ENCODE measurements around the gene LIPN.
"Not testable (repeated sequence)": the region's sequence is repeated elsewhere in the genome, so short reads cannot be mapped to it uniquely, and the experiment has no call there.

LIPN gene, protein sequence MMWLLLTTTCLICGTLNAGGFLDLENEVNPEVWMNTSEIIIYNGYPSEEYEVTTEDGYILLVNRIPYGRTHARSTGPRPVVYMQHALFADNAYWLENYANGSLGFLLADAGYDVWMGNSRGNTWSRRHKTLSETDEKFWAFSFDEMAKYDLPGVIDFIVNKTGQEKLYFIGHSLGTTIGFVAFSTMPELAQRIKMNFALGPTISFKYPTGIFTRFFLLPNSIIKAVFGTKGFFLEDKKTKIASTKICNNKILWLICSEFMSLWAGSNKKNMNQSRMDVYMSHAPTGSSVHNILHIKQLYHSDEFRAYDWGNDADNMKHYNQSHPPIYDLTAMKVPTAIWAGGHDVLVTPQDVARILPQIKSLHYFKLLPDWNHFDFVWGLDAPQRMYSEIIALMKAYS

DNA sequence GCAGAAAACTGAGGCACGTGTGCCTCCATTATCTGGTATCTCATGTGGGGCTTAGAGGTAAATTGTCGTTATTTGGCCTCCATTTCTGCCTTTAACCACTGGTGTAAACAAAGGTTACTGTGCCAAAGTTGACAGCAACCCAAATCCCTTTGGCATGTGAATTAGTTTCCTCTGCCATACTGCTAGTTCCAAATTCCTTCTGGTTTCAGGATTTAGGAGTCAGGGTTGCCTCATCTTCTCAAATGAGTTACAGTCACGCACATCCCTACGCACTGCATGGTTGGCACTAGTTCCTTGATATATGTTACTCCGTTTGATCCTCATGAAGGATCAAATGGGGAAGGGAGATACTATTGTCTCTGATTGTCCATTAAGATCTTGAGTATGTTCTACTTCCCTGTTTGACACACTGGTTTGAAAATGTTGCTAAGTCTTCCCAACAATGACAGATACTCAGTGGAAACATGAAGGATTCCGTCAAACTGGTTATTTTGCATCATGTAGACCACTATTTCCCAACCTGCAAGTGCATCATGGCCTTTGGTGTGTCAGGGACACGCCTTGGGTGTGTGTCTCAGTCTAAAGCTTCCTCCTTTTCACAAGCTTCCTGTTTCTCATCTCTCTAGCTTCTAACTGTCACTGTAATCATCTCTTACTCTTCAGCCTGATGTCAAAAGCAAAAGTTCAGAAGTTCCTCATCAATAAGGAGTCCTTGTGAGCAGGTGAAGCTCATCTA, at the start of gene LIPN:
LIPN (plus strand) TSS at position 655 of the 736 bp plus-strand sequence. CDS start 1,386 bp downstream, outside the sequence.
- FAIRE-seq, result no peak

DNA sequence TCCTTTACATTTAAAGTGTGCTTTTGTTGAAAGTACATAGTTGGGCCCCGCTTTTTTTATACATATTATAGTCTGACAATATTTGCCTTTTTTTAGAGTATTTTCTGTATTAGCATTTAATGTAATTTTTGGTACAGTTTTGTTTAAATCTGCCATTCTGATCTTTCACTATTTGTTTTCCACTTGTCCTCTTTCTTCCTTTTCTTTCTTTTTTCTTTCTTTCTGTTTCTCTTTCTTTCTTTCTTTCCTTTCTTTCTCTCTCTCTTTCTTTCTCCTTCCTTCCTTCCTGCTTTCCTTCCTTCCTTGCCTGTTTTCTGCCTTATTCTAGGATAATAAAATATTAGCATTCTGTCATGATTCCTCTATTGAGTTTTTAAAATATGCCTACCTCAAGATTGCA, 44.3 kb upstream of the LIPN start:
- no peak for FAIRE-seq

GRCh38 chr10:88721392-88721791, 38.4 kb upstream of the LIPN start:
- FAIRE-seq, result no peak

GRCh38 chr10:88725798-88726197, 34.0 kb upstream of the LIPN start:
- FAIRE-seq, result no peak

GRCh38 chr10:88728107-88728763, 31.6 kb upstream of the LIPN start:
- FAIRE-seq, result no peak

DNA sequence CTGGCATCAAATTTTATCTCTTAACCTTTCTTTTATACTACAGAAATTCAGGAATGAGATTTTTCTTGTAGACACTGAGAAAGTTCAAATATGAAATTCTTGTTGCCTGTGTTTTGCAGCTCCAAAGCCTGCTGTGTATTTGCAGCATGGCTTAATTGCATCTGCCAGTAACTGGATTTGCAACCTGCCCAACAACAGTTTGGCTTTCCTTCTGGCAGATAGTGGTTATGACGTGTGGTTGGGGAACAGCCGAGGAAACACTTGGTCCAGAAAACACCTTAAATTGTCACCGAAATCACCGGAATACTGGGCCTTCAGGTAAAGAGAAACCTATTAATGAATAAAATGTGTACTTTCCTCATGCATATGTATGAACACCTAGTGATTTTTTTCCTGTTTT, 29.0 kb upstream of the LIPN start:
- no peak for FAIRE-seq

DNA sequence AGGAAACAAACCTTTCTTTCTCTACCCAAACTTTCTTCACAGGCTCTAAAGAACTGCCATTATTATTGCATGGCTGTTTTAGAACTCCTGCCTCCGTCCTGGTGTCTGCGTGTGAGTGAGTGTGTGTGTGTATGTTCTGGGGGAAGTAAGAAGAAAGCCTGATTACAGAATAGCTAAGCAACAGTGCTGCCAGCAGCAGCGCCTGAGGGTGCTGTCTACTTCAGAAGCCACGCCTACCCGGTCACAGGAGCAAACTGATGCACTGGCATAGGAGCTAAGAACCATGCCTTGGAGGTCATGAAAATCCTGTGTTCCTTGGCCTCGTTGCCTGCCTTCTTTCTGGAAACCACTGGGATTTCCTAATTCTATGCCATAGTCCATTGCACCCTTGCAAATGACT, 28.5 kb upstream of the LIPN start:
- FAIRE-seq, result no peak

DNA sequence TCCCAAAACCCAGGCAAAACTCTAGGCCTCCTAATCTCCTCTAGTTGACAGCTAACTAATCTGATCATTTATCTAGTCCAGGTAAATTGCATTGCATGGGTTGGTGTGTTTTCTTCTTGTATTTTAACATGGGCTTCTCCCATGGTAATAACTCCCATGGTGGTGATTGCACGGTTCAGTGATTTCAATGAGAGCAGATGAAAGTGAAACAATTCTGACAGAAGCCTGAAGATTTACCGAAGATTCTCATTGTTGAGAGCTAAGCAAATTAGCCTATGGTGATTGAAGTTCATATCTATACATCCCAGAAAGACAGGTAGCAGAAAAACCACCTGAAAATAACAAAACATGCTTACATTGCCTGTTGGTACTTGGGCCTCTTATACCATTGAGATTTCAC, 26.6 kb upstream of the LIPN start:
- FAIRE-seq, result no peak

- FAIRE-seq, result no peak
These were observed 24.2 kb upstream of the LIPN start for GRCh38 chr10:88735661-88736060.

- FAIRE-seq, result not testable (repeated sequence)
These were observed 17.9 kb upstream of the LIPN start for GRCh38 chr10:88741921-88742320.

DNA sequence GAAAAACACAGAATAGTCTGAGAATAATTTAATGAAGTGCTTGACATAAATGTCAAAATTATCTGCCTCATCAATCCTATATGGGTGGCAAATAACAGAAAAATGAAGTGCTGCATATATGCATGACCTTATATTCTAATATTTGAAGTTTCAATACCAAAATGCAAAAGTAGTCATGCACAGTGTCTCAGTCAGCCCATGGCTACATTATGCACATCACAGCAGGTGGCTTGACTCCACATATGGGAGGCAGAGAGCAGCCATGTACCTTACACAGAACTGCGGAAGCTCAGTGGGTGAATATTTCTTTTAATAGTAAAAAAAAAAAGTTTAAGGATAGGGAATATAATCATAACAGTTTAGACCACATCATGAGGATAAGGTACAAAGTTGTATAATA, 17.4 kb upstream of the LIPN start:
- no peak for FAIRE-seq

- no peak for FAIRE-seq
These were observed 15.8 kb upstream of the LIPN start for GRCh38 chr10:88744002-88744401.

DNA sequence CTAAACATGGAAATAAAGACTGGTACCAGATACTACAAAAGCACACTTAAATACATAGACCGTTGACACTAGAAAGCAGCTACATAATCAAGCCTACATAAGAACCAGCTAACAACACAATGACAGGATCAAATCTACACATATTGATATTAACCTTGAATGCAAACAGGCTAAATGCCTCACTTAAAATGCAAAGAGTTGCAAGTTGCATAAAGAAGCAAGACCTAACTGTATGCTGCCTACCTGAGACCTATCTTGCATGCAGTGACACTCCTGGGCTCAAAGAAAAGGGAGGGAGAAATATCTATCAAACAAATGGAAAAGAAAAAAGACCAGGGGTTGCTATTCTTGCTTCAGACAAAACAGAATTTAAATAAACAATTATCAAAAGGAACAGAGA, 14.2 kb upstream of the LIPN start:
- no peak for FAIRE-seq

GRCh38 chr10:88754287-88754686, 5.5 kb upstream of the LIPN start:
- FAIRE-seq, result no peak

DNA sequence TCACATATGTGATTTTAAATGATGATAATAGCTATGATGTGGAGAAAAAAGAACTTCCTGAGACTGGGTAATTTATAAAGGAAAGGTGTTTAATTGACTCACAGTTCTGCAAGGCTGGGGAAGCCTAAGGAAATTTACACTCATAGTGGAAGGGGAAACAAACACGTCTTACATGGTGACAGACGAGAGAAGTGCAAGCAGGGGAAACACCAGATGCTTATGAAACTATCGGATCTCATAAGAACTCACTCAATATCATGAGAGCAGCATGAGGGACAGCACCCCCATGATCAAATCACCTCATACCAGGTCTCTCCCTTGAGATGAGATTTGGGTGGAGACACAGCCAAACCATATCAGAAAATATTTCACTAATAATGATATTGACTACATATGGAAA, 4.1 kb upstream of the LIPN start:
- FAIRE-seq, result no peak

DNA sequence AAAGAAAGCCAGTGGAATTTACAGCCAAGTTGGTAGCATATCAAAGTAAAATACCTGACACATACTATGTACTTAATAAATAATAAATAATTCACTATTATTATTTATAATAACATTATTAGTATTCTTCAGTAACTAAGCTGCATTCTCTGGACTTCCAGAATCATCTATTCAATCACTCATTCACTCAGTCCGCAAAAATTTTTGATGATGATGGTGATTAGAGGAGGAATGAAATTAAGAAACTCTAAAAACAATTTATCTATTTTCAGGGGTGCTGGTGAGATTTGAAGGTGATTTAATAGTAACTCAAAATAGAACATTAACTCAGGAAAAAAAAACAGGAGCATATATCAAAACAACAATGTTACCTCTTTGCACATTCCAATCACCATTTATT, 3.2 kb upstream of the LIPN start:
- FAIRE-seq, result no peak

DNA sequence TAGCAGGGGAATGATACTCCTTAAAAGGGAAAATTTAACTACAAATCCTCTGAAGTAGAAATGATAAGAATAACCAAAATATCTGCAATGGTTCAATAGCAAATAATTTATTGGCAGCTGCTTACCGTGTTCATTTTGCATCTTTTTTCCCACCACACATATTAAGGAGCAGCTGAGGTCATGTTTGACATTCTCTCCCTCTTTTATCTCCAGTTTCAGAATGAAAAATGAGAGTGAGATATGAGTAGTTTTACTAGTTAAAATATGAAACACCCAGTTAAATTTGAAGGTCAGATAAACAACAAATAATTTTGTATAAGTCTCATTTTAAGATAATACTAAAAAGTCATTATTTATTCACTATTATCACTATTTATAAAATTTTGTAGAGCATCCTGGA, 3.1 kb downstream of the LIPN start:
- peak; percentile 14 for FAIRE-seq

- FAIRE-seq, result no peak
These were observed 3.6 kb downstream of the LIPN start for GRCh38 chr10:88763441-88763840.

DNA sequence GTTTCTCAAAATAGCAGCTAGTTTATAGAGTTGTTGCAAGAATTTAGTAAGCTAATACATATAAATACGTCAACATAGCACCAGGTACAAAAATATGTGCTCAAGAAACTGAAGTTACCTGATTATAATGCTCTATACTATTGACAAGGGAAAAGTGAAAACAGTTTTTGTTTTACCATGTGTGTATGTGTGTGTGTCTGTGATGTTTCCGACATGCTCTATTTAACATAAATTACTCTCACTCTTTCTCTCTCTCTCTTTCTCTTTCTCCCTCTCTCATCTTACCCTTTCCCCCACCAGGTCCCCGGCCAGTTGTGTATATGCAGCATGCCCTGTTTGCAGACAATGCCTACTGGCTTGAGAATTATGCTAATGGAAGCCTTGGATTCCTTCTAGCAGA, 4.3 kb downstream of the LIPN start:
- no peak for FAIRE-seq

DNA sequence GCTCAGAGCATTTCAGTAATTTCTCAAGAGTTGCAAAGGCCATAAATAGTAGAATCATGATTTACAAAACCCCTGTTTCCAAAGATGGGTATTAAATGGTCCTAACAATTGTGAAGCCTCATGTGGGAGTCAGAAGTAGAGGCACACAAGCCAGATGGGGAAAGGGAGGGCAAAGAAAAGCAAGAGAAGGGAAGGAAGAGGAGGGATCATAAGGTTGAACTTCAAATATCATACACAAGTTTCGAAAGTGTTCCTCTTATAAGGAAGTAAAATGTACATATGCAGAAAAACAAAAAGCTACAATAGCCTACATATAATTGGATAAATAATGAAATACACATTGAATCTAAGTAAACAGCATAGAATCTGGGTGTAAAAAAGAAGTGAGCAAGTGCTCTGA, 6.0 kb downstream of the LIPN start:
- FAIRE-seq, result no peak

- no peak for FAIRE-seq
These were observed 9.6 kb downstream of the LIPN start for GRCh38 chr10:88769384-88769783.

DNA sequence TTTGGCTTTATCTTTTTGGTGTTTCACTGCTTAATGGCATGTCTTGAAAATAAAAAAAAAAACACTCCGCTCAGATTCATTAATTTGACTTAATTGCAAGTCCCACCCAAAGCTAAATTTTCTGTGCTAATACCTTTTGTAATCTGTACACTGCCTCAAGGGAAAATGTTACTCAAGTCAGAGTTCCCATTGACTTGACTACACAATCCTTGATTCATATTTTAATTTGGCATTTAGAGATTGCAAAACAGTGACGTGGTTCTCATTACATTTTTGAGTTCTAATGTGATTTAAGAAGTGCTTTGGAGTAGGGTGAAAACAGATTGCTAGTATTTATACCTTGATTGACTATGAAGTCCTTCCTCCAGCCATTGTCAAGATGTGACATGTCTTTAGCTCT, 21.4 kb downstream of the LIPN start:
- FAIRE-seq, result no peak

DNA sequence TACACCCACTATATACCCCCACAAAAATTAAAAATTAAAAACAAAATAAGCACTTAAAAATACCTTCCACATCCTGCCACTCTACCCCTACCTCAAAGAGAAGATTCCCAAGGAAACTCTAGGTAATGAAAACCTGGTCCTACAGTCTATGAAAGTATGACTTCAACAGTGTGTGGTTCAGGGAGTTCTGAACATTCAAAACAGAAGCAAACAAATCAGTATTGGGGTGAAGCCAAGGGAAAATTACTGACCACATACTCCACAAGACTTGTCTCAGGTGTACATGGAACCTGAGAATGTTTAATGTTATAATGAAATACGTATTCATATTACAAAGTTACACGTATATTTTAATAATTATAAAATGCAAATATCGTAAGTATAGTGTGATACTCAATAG, 22.4 kb downstream of the LIPN start:
- FAIRE-seq, result no peak

- FAIRE-seq, result no peak
These were observed 23.9 kb downstream of the LIPN start for GRCh38 chr10:88783724-88784123.

Data from A204.1 (cell line).